Esophagus squamous epithelium (tissue), 4 donors: Measurements from ENCODE around the gene C1orf198.

Experiments
- CTCF ChIP-seq, 6 experiments: fragments of 450-650 bp in 4 of 6; fragments of 200-600 bp in 2 of 6; sonication (generic) in 2 of 6; IDR thresholded peaks; one replicate each; pipeline ENCODE4 v1.5.1; 2016 to 2019; ENCODE audit warnings: antibody characterized with exemption in 6 of 6, mild to moderate bottlenecking in 4 of 6, moderate library complexity in 4 of 6
- POLR2A ChIP-seq, 4 donors: fragments of 450-650 bp; IDR thresholded peaks; one replicate each; pipeline ENCODE4 v1.6.1; 2017; ENCODE audit warnings: antibody characterized with exemption in 4 of 4, mild to moderate bottlenecking in 4 of 4, moderate library complexity in 3 of 4

GRCh38 chr1:230915078-230915477 is 46.8 kb upstream of the C1orf198 start:
- TF ChIP-seq CTCF (IDR thresholded peaks at IDR 0.05) (no peak), POLR2A (IDR thresholded peaks at IDR 0.05) (no peak)
